Sigmoid colon (tissue), 7 donors: ENCODE data around the gene KRT14. TPM values are rescaled to one million over a fixed set of nuclear protein-coding genes. Genes with fewer than 3 reads are reported as not detected.
"Not testable (repeated sequence)": the region's sequence is repeated elsewhere in the genome, so short reads cannot be mapped to it uniquely, and the experiment has no call there.

Experiments
- DNase-seq: peaks from one replicate; pipeline ENCODE4 v3.0.0-alpha.2; 2019
- H3K27ac ChIP-seq, 4 donors: fragments of 200-600 bp; sonication (generic); one replicate each; pipeline ENCODE4 v1.5.1; 2016 to 2019; ENCODE audit warnings: mild to moderate bottlenecking in 1 of 4
- H3K27me3 ChIP-seq, 3 donors: fragments of 200-600 bp; sonication (generic); one replicate each; pipeline ENCODE4 v1.5.1; 2019; ENCODE audit warnings: mild to moderate bottlenecking in 1 of 3
- H3K36me3 ChIP-seq, 4 donors: fragments of 200-600 bp; sonication (generic); one replicate each; pipeline ENCODE4 v1.5.1; 2016 to 2019
- H3K4me1 ChIP-seq, 4 donors: fragments of 200-600 bp; sonication (generic); one replicate each; pipeline ENCODE4 v1.5.1; 2017 to 2019
- H3K4me3 ChIP-seq, 4 donors: fragments of 200-600 bp; sonication (generic); one replicate each; pipeline ENCODE4 v1.5.1; 2017 to 2019; ENCODE audit warnings: mild to moderate bottlenecking in 2 of 4, moderate library complexity in 1 of 4
- H3K9me3 ChIP-seq, 4 donors: fragments of 200-600 bp in 3 of 4; sonication (generic) in 3 of 4; one replicate each; pipeline versions ENCODE4 v1.5.1 to v1.6.1; 2013 to 2019
- CTCF ChIP-seq, 4 experiments: fragments of 450-650 bp in 3 of 4; fragments of 200-600 bp in 1 of 4; IDR thresholded peaks; one replicate each; pipeline ENCODE4 v1.5.1; 2016 to 2019; ENCODE audit warnings: antibody characterized with exemption in 4 of 4, mild to moderate bottlenecking in 3 of 4, moderate library complexity in 2 of 4
- EP300 ChIP-seq, 4 donors: sonication (generic); formaldehyde crosslinking; IDR thresholded peaks; one replicate each; pipeline ENCODE4 v1.6.1; 2017; ENCODE audit warnings: antibody characterized with exemption in 4 of 4
- POLR2A ChIP-seq, 2 donors: fragments of 450-650 bp; IDR thresholded peaks; one replicate each; pipeline ENCODE4 v1.6.1; 2016; ENCODE audit warnings: antibody characterized with exemption in 2 of 2, mild to moderate bottlenecking in 2 of 2, moderate library complexity in 2 of 2
- POLR2AphosphoS5 ChIP-seq, 4 donors: sonication (generic); formaldehyde crosslinking; IDR thresholded peaks; one replicate each; pipeline ENCODE4 v1.6.1; 2017; ENCODE audit warnings: antibody characterized with exemption in 4 of 4
- WGBS, 2 donors: extraction: QIAGEN DNeasy Blood & Tissue Kit; methylation state at CpG; one replicate each; pipeline ENCODE4 v1.1.7; 2013; 5-methylcytosine and 5-hydroxymethylcytosine counted together
- intact Hi-C: fragments of 100-400 bp; cut with DNase I; formaldehyde crosslinking; loops from one replicate; pipeline ENCODE4 v1.15.1; 2023
- polyA plus RNA-seq, 3 donors: library from polyadenylated mRNA; stranded (reverse); fragments of 200-250 nt; gene quantifications; one replicate each; pipeline ENCODE4 v1.2.3, GENCODE V29; 2013
- total RNA-seq, 4 donors: library from RNA; depleted of rRNA; stranded (reverse); fragments of >200 nt; gene quantifications; one replicate each; pipeline ENCODE4 v1.1.0, GENCODE V29; 2016
- donor health status: healthy with polysubstance abuse.
- donor health status: Bipolar disorder and iron deficiency.
- donor health status: healthy.

The KRT14 gene
- total and polyA plus RNA-seq, 7 donors = 0.15 to 3.6 (median 1.4) TPM; not detected in 4

DNA sequence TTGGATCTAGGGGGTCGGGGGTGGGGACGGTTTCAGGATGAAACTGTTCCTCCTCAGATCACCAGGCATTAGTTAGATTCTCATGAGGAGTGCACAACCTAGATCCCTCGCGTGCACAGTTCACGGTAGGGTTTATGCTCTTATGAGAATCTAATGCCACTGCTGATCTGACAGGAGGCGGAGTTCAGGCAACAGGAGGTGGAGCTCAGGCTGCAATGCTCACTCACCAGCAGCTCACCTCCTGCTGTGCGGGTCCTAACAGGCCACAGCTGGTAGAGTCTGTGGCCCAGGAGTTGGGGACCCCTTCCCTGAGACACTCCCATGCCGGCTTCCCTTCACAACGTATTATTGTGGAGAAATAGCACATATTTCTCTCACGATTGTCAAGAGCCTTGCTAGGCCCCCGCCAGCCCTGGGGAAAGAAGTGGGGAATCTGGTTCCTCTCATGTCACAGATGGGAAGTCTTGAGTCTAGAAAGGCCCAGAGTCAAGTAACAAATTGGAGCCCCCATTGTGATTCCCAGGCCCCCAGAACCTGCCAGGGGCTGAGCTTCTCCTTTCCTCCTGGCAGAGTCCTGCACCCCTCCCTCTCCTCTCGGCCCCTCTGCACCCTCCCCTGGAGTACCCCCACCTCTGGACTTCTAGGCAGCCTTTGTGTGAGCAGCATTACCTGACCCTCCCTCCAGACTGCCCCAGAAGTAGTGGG is 6.1 kb upstream of the KRT14 start:
- H3K4me3 ChIP-seq = no peak overlapping the region
- no peaks in the 10 kb centered on the region for H3K36me3 ChIP-seq
- WGBS, 2 donors = 83 to 84% methylated on average over 12 of the region's 12 CpGs
- H3K4me1 ChIP-seq = no peaks in the 10 kb centered on the region
- no peak for TF ChIP-seq POLR2A (IDR thresholded peaks at IDR 0.05)
- TF ChIP-seq CTCF (IDR thresholded peaks at IDR 0.05) = no peak
- TF ChIP-seq POLR2AphosphoS5 (IDR thresholded peaks at IDR 0.05) = no peak
- peak; percentile 42 for DNase-seq
- no peak overlapping the region for H3K27ac ChIP-seq
- no peaks in the 10 kb centered on the region for H3K9me3 ChIP-seq
- peaks cover 0 to 2% (median 0%) of the 10 kb centered on the region in 3 donors for H3K27me3 ChIP-seq
- intact Hi-C loops = no loop called here

DNA sequence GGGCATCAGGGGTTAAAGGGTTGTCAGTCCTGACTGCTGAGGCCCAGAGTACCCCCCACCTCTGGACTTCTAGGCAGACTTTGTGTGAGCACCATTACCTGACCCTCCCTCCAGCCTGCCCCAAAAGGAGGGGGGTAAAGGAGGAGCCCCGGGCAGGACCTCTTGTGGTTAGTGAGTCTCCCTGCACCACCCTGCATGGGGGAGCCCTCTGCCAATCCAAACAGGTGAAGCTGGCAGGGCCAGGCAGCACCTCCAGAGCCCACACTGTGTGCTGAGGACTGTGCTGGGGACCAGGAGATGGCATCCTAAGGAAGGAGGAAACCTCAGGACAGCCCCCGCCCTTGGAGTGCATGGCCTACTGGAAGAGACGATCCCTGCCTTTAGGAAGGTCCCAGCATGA is 2.6 kb upstream of the KRT14 start:
- 68 to 73% methylated on average over 3 of the region's 3 CpGs for whole genome bisulfite sequencing, 2 donors
- no peaks in the 10 kb centered on the region for H3K4me1 ChIP-seq
- H3K4me3 ChIP-seq = no peak overlapping the region
- H3K27ac ChIP-seq = no peak overlapping the region
- H3K36me3 ChIP-seq = no peaks in the 10 kb centered on the region
- peak; percentile 35 for DNase-seq
- peaks cover 0 to 2% (median 0%) of the 10 kb centered on the region in 3 donors for H3K27me3 ChIP-seq
- TF ChIP-seq CTCF (IDR thresholded peaks at IDR 0.05) (no peak), POLR2A (IDR thresholded peaks at IDR 0.05) (no peak), EP300 (IDR thresholded peaks at IDR 0.05) (no peak), POLR2AphosphoS5 (IDR thresholded peaks at IDR 0.05) (no peak)
- no peaks in the 10 kb centered on the region for H3K9me3 ChIP-seq
- intact Hi-C loops = no loop called here

- H3K4me3 ChIP-seq = no peak overlapping the region
- no peak for TF ChIP-seq POLR2AphosphoS5 (IDR thresholded peaks at IDR 0.05)
- TF ChIP-seq EP300 (IDR thresholded peaks at IDR 0.05) = no peak
- no peak for TF ChIP-seq CTCF (IDR thresholded peaks at IDR 0.05)
- TF ChIP-seq POLR2A (IDR thresholded peaks at IDR 0.05) = no peak
- no peak overlapping the region for H3K27ac ChIP-seq
- H3K9me3 ChIP-seq = no peaks in the 10 kb centered on the region
- H3K36me3 ChIP-seq = no peaks in the 10 kb centered on the region
- DNase-seq = no peak
- 66 to 84% methylated on average over 7 to 8 of the region's 8 CpGs for WGBS, 2 donors
- peaks cover 0 to 2% (median 0%) of the 10 kb centered on the region in 3 donors for H3K27me3 ChIP-seq
- intact Hi-C loops = no loop called here
- H3K4me1 ChIP-seq = no peaks in the 10 kb centered on the region
Measured at GRCh38 chr17:41588126-41588810, 1.6 kb upstream of the KRT14 start.

- Histone ChIP-seq H3K27me3 (no peaks in the 10 kb centered on the region), H3K36me3 (no peaks in the 10 kb centered on the region), H3K4me3 (no peak overlapping the region), H3K9me3 (no peaks in the 10 kb centered on the region), H3K4me1 (no peaks in the 10 kb centered on the region), H3K27ac (no peak overlapping the region)
- intact Hi-C loops = no loop called here
- no peak for DNase-seq
- TF ChIP-seq POLR2A (IDR thresholded peaks at IDR 0.05) (no peak), POLR2AphosphoS5 (IDR thresholded peaks at IDR 0.05) (no peak), CTCF (IDR thresholded peaks at IDR 0.05) (no peak), EP300 (IDR thresholded peaks at IDR 0.05) (no peak)
- WGBS, 2 donors = 67 to 80% methylated on average over 5 of the region's 5 CpGs
Measured at GRCh38 chr17:41585301-41586056, 1.2 kb downstream of the KRT14 start.

DNA sequence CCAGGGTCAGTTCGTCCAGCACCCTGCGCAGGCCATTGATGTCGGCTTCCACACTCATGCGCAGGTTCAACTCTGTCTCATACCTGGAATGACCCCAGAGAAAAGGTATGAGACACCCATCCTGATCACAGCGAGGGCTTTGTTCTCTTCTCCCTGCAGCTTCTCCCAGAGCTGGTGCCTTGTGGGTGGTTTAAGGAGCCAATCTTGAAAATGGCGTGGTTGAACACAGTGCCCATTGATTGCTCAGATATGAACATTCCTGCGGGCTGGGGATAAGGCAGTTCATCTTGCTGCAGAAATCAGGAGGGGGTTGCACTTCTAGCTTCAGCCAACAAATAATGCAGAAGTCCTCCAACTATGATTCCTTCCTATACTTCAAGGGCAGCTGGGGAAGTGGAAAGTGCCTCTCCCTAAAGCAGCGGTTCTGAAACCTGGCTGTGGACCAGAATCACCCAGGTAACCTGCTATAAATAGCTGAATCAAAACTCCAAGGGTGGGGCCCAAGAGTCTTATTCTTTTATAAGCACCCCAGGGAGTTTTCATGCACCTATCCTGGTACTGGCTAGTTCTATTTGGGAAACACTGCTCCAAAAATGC is 2.3 kb downstream of the KRT14 start:
- H3K27me3 ChIP-seq, H3K4me1 ChIP-seq, DNase-seq, H3K4me3 ChIP-seq, H3K9me3 ChIP-seq, H3K27ac ChIP-seq, intact Hi-C loops, H3K36me3 ChIP-seq: not testable (repeated sequence)
- 80 to 85% methylated on average over 8 of the region's 8 CpGs for WGBS, 2 donors
